ENCODE measurements around the gene PAFAH1B1.

- TF ChIP-seq CTCF (IDR thresholded peaks at IDR 0.05) (no peak), POLR2A (IDR thresholded peaks at IDR 0.05) (no peak)
Observed at GRCh38 chr17:2637422-2637821, 44.0 kb downstream of the PAFAH1B1 start.

Data from esophagus squamous epithelium (tissue), 4 donors.